SK-N-SH (cell line): ENCODE results near the gene FRK. TPM values are rescaled to one million over a fixed set of nuclear protein-coding genes. Genes with fewer than 3 reads are reported as not detected.

Experiments used
- CTCF ChIA-PET: fragments of 300-600, 350-600 bp; formaldehyde crosslinking; extraction: SDS; loops from one replicate; lab custom pipeline; 2021; lab: Yijun Ruan, JAX
- POLR2A ChIA-PET: fragments of 350-600 bp; sonication (Branson Sonifier 250); formaldehyde crosslinking; extraction: SDS; loops from one replicate; lab custom pipeline; 2020; ENCODE audit warnings: antibody characterized with exemption, inconsistent platforms; lab: Yijun Ruan, JAX
- DNase-seq: peaks from one replicate; pipeline ENCODE4 v3.0.0; 2012
- H2AFZ ChIP-seq: fragments of 200-600 bp; sonication (generic); 2 replicates; pipeline ENCODE4 v1.8.1; 2016; ENCODE audit warnings: antibody characterized with exemption, mild to moderate bottlenecking, low read depth
- H3F3A ChIP-seq: fragments of 200-600 bp; sonication (generic); replicated peaks from 2 replicates; pipeline ENCODE3; 2016; ENCODE audit warnings: antibody characterized with exemption, mild to moderate bottlenecking; ENCODE audit not compliant: insufficient read depth
- H3K27ac ChIP-seq, 2 experiments: fragments of 200-500 bp in 1 of 2; fragments of 200-600 bp in 1 of 2; sonication (Bioruptor generic) in 1 of 2; sonication (generic), shearing (Covaris generic) in 1 of 2; 2 replicates each; pipeline versions ENCODE4 v1.5.1 to v1.6.1; 2014 to 2016; ENCODE audit warnings: low read depth in 2 of 2, inconsistent platforms in 1 of 2, low read length in 1 of 2, mild to moderate bottlenecking in 1 of 2, mixed read lengths in 1 of 2
- H3K27me3 ChIP-seq: fragments of 200-600 bp; sonication (generic), shearing (Covaris generic); 2 replicates; pipeline ENCODE4 v1.6.1; 2016; ENCODE audit warnings: mixed run types; ENCODE audit not compliant: insufficient read depth
- H3K36me3 ChIP-seq, 2 experiments: fragments of 200-500 bp in 1 of 2; fragments of 200-600 bp in 1 of 2; sonication (Bioruptor generic) in 1 of 2; sonication (generic) in 1 of 2; replicated peaks in 1 of 2; 2 replicates each; pipeline versions ENCODE3 to v1.5.1; 2014 to 2016; ENCODE audit warnings: low read length in 1 of 2, mild to moderate bottlenecking in 1 of 2; ENCODE audit not compliant: insufficient read depth in 2 of 2, control insufficient read depth in 1 of 2
- H3K4me1 ChIP-seq, 2 experiments: fragments of 200-500 bp in 1 of 2; fragments of 200-600 bp in 1 of 2; sonication (Bioruptor generic) in 1 of 2; sonication (generic), shearing (Covaris generic) in 1 of 2; 2 replicates each; pipeline versions ENCODE4 v1.5.1 to v1.6.1; 2014 to 2016; ENCODE audit warnings: low read depth in 1 of 2, low read length in 1 of 2, mixed run types in 1 of 2; ENCODE audit not compliant: insufficient read depth in 2 of 2, control insufficient read depth in 1 of 2
- H3K4me2 ChIP-seq: fragments of 200-600 bp; sonication (generic), shearing (Covaris generic); 2 replicates; pipeline ENCODE4 v1.6.1; 2017; ENCODE audit warnings: mixed run types
- H3K4me3 ChIP-seq, 2 experiments: fragments of 200-500 bp in 1 of 2; fragments of 200-600 bp in 1 of 2; sonication (Bioruptor generic) in 1 of 2; sonication (generic), shearing (Covaris generic) in 1 of 2; 2 replicates each; pipeline versions ENCODE4 v1.5.1 to v1.8.1; 2014 to 2016; ENCODE audit warnings: low read depth in 2 of 2, inconsistent platforms in 1 of 2, low read length in 1 of 2, mild to moderate bottlenecking in 1 of 2, mixed read lengths in 1 of 2, moderate library complexity in 1 of 2
- H3K79me2 ChIP-seq: fragments of 200-600 bp; sonication (generic); 2 replicates; pipeline ENCODE4 v1.8.1; 2017; ENCODE audit warnings: mild to moderate bottlenecking; ENCODE audit not compliant: insufficient read depth
- H3K9ac ChIP-seq: fragments of 200-600 bp; sonication (generic); 2 replicates; pipeline ENCODE4 v1.6.1; 2017; ENCODE audit warnings: mixed run types
- H3K9me2 ChIP-seq: fragments of 200-600 bp; sonication (generic); 2 replicates; pipeline ENCODE4 v1.6.1; 2017; ENCODE audit warnings: mixed run types
- H3K9me3 ChIP-seq: fragments of 200-600 bp; sonication (generic); 2 replicates; pipeline ENCODE4 v1.6.1; 2017; ENCODE audit warnings: mixed run types, mild to moderate bottlenecking, moderate library complexity
- H4K20me1 ChIP-seq: fragments of 200-600 bp; sonication (generic); 2 replicates; pipeline ENCODE4 v1.6.1; 2017; ENCODE audit warnings: mild to moderate bottlenecking, mixed run types; ENCODE audit not compliant: insufficient read depth
- EP300 ChIP-seq, 2 experiments: IDR thresholded peaks; 2 replicates each; pipeline versions ENCODE4 v1.4.0 to v1.6.1; 2012; ENCODE audit warnings: borderline replicate concordance in 1 of 2, low read depth in 1 of 2, low read length in 1 of 2
- EZH2phosphoT487 ChIP-seq: fragments of 200-600 bp; sonication (generic); IDR thresholded peaks from 2 replicates; pipeline ENCODE4 v1.6.1; 2017; ENCODE audit warnings: low read depth, mixed run types, mild to moderate bottlenecking, antibody characterized with exemption, moderate library complexity, borderline replicate concordance
- FOSL2 ChIP-seq: IDR thresholded peaks from 2 replicates; pipeline ENCODE4 v1.4.0; 2012; ENCODE audit warnings: low read depth, mild to moderate bottlenecking, moderate library complexity, borderline replicate concordance
- FOXJ3 ChIP-seq: sonication (generic); formaldehyde crosslinking; IDR thresholded peaks from 2 replicates; pipeline ENCODE4 v1.5.1; 2020; ENCODE audit warnings: mild to moderate bottlenecking, missing genetic modification reagents
- GABPA ChIP-seq: IDR thresholded peaks from 2 replicates; pipeline ENCODE4 v1.4.0; 2012; ENCODE audit warnings: low read depth, mild to moderate bottlenecking
- GATA2 ChIP-seq: sonication (generic); formaldehyde crosslinking; IDR thresholded peaks from 2 replicates; pipeline ENCODE4 v1.5.0; 2020; ENCODE audit warnings: mild to moderate bottlenecking, missing genetic modification reagents
- IRF3 ChIP-seq: fragments of 150-350 bp; IDR thresholded peaks from 2 replicates; pipeline ENCODE4 v1.6.1; 2016; ENCODE audit warnings: mild to moderate bottlenecking, low read depth, low read length
- JUND ChIP-seq: IDR thresholded peaks from 2 replicates; pipeline ENCODE4 v1.4.0; 2012
- MAX ChIP-seq: IDR thresholded peaks from 2 replicates; pipeline ENCODE4 v1.4.0; 2012; ENCODE audit warnings: low read depth
- POLR2AphosphoS5 ChIP-seq: IDR thresholded peaks from 2 replicates; pipeline ENCODE4 v1.6.1; 2012; ENCODE audit warnings: low read depth, low read length
- RAD21 ChIP-seq: IDR thresholded peaks from 2 replicates; pipeline ENCODE4 v1.6.1; 2012; ENCODE audit warnings: mild to moderate bottlenecking, low read length
- RXRA ChIP-seq: IDR thresholded peaks from 2 replicates; pipeline ENCODE4 v1.4.0; 2012; ENCODE audit warnings: low read depth, mild to moderate bottlenecking, borderline replicate concordance
- SMC3 ChIP-seq: IDR thresholded peaks from 2 replicates; pipeline ENCODE4 v1.6.1; 2012; ENCODE audit warnings: low read depth, low read length, improper control_type of control experiment
- TCF12 ChIP-seq: IDR thresholded peaks from 2 replicates; pipeline ENCODE4 v1.4.0; 2012
- USF1 ChIP-seq: IDR thresholded peaks from 2 replicates; pipeline ENCODE4 v1.4.0; 2012; ENCODE audit warnings: low read depth, borderline replicate concordance
- YY1 ChIP-seq: IDR thresholded peaks from 2 replicates; pipeline ENCODE4 v1.4.0; 2012; ENCODE audit warnings: low read depth, mild to moderate bottlenecking
- WGBS: methylation state at CpG from one replicate; pipeline ENCODE4 v1.1.6; 2017; ENCODE audit warnings: low lambda C conversion rate; 5-methylcytosine and 5-hydroxymethylcytosine counted together
- polyA plus RNA-seq, 3 experiments: library from polyadenylated mRNA; depleted of rRNA; stranded (reverse); fragments of >200 nt; gene quantifications; 2 replicates each; pipeline ENCODE4 v1.2.3, GENCODE V29; 2012
- TF ChIP-seq, protein P1 (sequence below): fragments of 200-600 bp; sonication (generic); IDR thresholded peaks from 2 replicates; pipeline ENCODE4 v1.6.1; 2017; ENCODE audit warnings: antibody characterized with exemption, mild to moderate bottlenecking, moderate library complexity

Gene FRK
- polyA plus RNA-seq, 1 of the 3 experiments (the other 2 are of a cell fraction) = under 0.01 TPM

GRCh38 chr6:116011520-116011919, 49.2 kb downstream of the FRK start:
- 61% methylated on average over 3 of the region's 3 CpGs for WGBS
- Histone ChIP-seq H2AFZ (no peak overlapping the region), H3K4me3 (no peak overlapping the region), H3K27me3 (no peaks in the 10 kb centered on the region), H3K4me1 (peaks cover 0 to 3% of the 10 kb centered on the region in 2 experiments; a peak in 1 of 4 replicates), H3K36me3 (no peaks in the 10 kb centered on the region), H3K9ac (no peak overlapping the region), H4K20me1 (no peaks in the 10 kb centered on the region)
- ChIA-PET CTCF (interaction anchor here (0.6 to 3.4 kb wide), 20 partner anchors 7 to 1681 kb away, joined by 3 to 15 read pairs (median 4); partner anchors contain the start of gene NT5DC1), POLR2A (no interaction called here)
- no peak for TF ChIP-seq GATA2
- TF ChIP-seq RXRA = no peak
- no peak for TF ChIP-seq FOSL2
- no peak for TF ChIP-seq EP300 (IDR thresholded peaks at IDR 0.05; ENCODE audit: borderline replicate concordance in 1 of 2, low read depth in 1 of 2, low read length in 1 of 2)
- TF ChIP-seq TCF12 = no peak
- TF ChIP-seq, protein P1, sequence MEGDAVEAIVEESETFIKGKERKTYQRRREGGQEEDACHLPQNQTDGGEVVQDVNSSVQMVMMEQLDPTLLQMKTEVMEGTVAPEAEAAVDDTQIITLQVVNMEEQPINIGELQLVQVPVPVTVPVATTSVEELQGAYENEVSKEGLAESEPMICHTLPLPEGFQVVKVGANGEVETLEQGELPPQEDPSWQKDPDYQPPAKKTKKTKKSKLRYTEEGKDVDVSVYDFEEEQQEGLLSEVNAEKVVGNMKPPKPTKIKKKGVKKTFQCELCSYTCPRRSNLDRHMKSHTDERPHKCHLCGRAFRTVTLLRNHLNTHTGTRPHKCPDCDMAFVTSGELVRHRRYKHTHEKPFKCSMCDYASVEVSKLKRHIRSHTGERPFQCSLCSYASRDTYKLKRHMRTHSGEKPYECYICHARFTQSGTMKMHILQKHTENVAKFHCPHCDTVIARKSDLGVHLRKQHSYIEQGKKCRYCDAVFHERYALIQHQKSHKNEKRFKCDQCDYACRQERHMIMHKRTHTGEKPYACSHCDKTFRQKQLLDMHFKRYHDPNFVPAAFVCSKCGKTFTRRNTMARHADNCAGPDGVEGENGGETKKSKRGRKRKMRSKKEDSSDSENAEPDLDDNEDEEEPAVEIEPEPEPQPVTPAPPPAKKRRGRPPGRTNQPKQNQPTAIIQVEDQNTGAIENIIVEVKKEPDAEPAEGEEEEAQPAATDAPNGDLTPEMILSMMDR = no peak
- no peak for TF ChIP-seq EZH2phosphoT487
- no peak for TF ChIP-seq RAD21
- no peak for TF ChIP-seq USF1
- no peak for TF ChIP-seq JUND
- no peak for TF ChIP-seq GABPA
- no peak for TF ChIP-seq SMC3
- TF ChIP-seq MAX = no peak
- no peak for TF ChIP-seq IRF3
- no peak for TF ChIP-seq YY1
- TF ChIP-seq POLR2AphosphoS5 = no peak
- TF ChIP-seq FOXJ3 (CRISPR knock-in tag) = no peak
- TF ChIP-seq, all 33 proteins: peak for 0
- Histone ChIP-seq H3K4me2 (no peak overlapping the region), H3F3A (no peaks in the 10 kb centered on the region), H3K79me2 (no peaks in the 10 kb centered on the region), H3K27ac (no peak overlapping the region), H3K9me3 (no peaks in the 10 kb centered on the region), H3K9me2 (no peaks in the 10 kb centered on the region)
- no peak for DNase-seq
